ENCODE measurements around the gene MRPS10.
A peak's percentile ranks its signal among the peaks of the same experiment; 100 is the strongest.
"Not testable (repeated sequence)": the region's sequence is repeated elsewhere in the genome, so short reads cannot be mapped to it uniquely, and the experiment has no call there.

The MRPS10 gene

DNA sequence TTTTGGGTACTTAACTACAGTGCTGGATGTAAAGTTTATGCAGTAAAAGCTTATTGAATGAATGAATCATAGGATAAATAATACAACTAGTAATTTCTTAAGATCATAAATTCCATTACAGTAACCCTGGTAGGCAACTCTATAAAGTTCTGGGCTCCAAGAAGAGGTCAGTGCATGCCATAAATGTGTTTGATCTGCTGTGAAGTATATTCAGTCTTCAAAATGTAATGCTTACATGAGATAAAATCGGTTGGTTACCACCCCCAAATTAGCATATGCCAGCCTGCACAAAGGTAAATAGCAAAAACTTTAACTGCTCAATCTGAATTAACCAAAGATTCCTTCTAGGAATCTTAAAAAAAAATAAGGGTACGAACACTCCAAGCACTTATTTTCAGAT lies 10.1 kb downstream of the MRPS10 start:
- DNase-seq (ENCODE audit: low read depth) = not testable (repeated sequence)

DNA sequence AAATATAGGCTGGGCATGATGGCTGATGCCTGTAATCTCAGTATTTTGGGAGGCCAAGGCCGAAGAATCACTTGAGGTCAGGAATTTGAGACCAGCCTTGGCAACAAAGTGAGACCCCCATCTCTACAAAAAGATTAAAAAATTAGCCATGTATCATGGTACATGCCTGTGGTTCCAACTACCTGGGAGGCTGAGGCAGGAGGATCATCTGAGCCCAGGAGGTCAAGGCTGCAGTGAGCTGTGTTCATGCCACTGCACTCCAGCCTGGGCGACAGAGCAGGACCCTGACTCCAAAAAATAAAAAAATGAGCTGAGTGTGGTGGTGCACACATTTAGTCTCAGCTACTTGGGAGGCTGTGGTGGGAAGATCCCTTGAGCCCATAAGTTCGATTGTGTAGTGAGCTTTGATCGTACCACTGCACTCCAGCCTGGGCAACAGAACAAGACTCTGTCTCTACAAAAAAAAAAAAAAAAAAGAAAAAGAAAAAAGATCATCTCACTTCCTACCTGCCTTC lies 12.8 kb downstream of the MRPS10 start:
- no peak for DNase-seq (ENCODE audit: low read depth)

DNA sequence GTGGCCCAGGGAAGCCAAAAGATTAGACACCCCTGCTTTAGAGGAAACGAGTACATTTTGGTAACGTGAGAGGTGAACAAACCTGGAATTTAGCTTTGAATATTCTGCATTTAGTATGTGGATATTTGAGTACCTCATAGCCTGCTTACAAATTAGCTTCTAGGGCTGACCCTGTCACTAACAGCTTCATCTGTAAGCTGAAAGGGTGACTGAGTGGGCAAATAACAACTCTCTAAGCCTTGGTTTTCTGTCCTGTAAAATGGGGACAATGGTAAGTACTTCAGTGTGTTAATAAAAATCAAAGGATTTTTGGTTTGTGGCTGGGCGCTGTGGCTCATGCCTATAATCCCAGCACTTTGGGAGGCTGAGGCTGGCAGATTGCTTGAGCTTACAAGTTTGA lies 14.5 kb downstream of the MRPS10 start:
- no peak for DNase-seq (ENCODE audit: low read depth)

DNA sequence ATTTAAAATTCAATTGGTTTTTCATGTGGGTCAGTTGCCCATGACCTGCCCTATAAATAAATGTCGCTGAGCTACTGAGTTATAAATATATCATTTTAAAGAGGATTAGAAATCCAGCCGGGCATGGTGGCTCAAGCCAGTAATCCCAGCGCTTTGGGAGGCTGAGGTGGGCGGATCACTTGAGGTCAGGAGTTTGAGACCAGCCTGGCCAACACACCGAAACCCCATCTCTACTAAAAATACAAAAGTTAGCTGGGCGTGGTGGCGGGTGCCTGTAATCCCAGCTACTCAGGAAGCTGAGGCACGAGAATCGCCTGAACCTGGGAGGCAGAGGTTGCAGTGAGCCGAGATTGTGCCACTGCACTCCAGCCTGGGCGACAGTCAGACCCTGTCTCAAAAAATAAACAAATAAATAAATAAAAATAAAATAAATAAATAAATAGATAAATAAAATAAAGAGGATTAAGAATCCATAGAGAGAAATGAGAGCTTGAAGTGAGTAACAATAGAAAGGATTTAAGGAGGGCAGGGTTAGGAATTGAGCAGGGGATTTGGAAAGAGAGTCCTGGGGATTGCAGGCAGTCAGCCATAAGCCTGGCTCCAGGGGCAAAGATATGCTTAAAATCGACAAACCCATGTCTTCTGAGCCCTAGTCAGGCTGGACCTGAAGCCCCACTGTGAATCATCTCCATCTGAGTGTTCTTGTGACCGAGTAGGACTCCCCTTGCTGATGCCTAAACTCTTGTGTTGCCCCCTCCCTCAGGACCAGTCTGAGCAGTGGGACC lies 15.3 kb downstream of the MRPS10 start:
- DNase-seq (ENCODE audit: low read depth) = not testable (repeated sequence)

DNA sequence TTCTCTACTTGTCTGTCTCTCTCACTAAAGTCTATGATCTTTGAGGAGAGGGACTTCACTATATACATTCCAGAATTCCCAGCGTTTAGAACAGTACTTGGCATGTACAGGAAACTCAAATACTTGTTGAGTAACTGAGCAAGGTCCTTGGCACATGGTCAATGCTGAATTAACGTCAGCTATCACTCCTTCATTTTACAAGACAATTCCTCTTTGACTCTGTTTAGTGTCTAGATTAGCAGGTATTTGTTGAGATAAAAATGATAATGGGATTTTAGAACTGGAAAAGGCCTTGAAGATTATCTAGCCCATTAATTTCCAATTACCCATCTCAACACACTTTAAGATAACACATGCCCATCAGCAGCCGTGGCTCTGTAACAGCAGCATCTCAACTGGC lies 16.3 kb downstream of the MRPS10 start:
- no peak for DNase-seq (ENCODE audit: low read depth)

DNA sequence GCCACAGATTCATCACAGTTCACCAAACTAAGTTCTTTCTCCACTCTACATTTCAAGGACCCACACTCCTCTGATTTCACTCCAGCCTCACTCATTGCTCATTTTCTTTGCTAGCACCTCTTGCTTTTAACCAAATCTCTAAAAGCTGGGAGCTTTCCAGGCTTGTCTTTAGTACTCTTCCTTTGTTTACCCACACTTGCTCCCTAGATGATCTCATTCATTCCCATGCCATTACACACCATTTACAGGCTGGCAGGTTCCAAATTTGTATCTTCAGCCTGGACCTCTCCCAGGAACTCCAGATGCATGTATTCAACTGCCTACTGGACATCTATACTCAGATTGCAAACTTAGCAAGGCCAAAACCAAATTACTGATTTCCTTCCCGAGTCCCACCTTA lies 17.6 kb downstream of the MRPS10 start:
- no peak for DNase-seq (ENCODE audit: low read depth)

DNA sequence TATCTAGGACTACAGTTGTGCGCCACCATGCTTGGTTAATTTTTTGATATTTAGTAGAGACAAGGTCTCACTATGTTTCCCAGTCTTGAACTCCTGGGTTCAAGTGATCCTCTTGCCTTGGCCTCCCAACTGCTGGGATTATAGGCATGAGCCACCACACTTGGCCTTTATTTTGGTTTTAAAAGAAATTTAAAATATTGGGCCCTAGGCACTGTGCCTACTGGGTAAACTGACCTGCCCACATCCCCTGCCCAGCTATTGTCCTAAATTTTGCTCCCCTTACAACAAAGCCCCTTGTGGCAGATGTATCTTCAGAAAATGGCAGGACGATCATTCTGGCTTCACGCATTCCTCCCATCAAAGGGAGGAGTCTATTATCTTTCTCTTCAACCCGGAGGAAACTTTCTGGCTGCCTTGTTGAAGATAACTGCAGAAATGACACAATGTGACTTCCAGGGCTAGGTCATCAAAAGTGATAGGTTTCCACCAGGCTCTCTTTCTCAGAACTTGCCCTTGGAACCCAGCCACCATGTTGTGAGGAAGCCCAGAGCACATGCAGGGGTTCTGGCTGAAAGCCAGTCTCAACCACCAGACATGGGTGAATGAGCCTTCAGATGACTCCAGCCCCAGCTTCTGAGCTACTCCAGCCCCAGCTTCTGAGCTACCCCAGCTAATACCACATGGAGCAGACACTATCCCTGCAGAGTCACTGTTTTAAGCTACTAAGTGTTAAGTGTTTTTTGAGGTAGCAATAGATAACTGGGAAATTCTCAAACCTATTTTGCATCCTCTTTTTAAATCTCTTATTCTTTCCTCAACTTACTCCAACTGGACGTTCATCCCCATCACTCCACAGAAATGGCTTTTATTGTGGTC lies 18.3 kb downstream of the MRPS10 start:
- no peak for DNase-seq (ENCODE audit: low read depth)

DNA sequence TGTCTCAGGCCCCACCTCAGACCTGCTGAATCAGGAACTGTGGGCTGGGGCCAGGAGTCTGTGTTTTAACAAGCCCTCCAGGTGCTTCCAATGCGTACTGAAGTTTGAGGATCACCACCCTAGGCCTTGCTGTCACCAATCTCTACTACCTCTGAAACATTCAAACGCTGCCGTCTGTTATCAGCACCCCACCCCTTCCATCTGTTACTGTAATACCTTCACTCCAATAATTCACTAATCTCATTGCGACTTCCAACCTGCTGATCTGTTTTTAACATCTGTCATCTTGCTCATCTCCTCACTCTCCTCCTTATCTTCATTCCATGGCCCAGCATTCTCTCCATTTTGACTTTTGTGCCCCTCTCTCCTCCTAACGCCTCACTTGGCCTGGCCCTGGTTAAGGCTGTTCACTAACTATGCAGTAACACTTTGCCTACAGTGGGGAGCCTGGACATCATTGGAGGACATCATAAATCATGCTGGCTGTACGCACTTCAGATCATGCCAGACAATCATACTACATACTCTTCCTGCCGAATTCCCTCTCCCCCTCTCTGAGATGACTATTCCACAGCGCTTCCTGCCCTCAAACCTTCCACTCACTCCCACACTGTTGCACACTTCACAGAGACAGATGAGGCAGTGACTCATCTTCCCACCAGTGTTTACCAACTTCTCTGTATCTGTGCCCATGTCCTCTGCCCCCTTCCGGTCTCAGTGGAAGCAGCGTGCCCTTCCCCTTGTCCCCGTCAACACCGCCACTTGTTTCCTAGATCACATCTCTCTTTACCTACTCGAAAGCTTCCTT lies 19.9 kb downstream of the MRPS10 start:
- DNase-seq (ENCODE audit: low read depth) = no peak

DNA sequence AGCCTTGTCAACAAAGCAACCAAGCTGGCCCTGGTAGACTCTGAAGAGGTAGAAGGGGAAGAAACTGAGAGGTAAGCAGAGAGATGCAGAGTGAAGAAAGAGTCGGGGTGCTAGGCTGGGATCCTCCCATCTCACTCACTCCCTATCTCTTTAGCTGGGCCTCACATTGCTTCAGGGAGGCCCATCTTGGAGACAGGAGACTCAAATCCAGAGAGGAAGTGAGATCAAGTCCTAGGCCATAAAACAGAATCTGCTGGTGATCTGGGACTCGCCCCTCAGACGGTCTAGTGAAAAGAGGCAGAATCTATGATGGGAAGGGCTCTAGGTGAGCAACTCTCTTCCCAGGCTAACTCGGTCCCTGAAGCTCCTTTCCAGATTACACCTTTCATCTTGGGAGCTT lies 22.2 kb downstream of the MRPS10 start:
- no peak for DNase-seq (ENCODE audit: low read depth)

DNA sequence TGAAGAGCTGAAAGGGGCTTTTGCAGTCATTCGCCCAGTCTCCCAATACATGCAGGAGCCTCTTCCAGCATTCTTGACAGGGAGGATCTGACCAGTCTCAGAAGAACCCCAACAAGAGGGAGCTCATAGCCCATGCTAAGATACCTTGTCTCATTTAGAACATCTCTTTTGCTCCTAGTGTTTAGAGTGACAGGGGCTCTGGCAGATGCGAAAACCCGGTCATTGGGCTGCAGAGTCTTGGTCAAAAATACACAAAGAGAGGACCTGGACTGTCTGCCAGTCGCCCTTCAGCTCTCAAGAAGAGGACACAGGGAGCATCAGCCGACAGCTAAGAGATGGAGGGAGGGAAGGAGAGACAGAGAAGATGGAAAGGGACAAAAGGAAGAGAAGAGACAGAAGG lies 23.6 kb downstream of the MRPS10 start:
- no peak for DNase-seq (ENCODE audit: low read depth)

DNA sequence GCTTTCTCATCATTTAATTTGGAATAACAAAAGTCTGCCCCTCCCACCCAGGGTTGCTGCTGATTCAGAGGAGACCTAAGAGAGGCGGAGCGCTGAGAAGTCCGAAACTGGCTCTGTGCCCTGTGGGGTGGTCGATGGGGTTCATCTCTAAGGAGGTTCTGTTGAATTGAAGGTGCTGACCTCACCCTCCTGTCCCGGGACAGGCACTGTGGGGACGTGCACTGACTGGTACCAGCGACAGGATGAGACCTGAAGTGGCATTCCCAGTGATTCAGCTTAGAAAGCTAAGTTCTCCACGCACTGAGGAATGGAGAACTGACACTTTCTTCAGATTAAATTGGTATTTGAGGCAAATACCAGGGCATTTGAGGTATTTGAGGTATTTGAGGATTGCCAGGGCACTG lies 24.2 kb downstream of the MRPS10 start:
- no peak for DNase-seq (ENCODE audit: low read depth)

DNA sequence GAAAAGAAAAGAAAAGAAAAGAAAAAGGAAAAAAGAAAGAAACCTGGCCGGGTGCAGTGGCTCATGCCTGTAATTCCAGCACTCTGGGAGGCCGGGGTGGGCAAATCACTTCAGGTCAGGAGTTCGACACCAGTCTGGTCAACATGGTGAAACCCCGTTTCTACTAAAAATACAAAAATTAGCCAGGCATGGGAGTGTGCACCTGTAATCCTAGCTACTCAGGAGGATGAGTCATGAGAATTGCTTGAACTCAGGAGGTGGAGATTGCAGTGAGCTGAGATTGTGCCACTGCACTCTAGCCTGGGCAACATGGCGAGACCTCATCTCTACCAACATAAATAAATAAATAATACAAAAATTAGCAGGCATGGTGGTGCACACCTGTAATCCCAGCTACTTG lies 25.3 kb downstream of the MRPS10 start:
- DNase-seq (ENCODE audit: low read depth) = not testable (repeated sequence)

DNA sequence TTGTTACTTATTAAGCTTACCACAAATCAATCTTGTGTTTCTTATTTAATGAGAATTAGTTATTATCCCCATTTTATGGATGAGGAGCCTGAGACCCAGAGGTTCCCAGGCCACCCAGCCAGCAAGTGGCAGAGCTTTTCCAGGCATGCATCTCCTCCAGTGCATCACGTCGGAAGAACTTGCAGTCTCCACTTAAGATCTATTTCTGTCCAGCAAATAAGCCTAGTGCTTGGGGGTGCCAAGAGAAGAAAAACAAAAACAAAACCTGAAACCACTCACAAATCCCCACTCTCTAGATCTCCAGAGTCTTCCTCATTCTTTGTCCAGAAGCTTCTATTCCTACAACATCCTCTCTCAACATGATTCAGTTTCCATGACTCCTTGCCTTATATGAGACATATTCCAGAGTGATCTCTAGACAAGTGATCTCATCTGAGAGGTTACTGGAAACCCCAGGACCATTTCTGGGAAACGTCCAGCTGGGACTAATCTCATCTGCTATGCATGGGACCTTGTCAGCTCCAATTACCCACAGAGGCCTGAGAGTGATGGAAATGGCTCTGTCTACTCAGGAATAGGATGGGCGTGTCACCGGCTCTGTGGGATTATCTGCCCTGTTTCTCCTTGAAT lies 27.0 kb downstream of the MRPS10 start:
- DNase-seq (ENCODE audit: low read depth) = no peak

DNA sequence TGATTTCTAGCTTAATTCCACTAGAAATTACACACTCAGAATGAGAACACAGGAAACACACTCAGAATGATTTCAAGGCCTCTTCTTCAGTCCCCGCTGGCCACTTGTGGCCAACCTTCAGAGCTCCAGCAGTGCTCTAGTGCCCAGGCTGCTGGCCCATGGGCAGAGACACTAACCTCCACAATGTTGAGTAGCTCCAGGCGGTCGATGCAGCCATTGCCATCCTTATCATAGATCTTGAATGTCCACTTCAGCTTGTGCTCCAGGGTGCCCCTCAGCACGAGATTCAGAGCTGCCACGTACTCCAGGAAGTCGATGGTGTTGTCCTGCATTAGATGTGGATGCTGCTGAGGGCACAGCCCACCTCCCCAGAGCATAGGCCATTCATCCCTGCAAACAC lies 29.3 kb downstream of the MRPS10 start:
- DNase-seq (ENCODE audit: low read depth) = no peak

DNA sequence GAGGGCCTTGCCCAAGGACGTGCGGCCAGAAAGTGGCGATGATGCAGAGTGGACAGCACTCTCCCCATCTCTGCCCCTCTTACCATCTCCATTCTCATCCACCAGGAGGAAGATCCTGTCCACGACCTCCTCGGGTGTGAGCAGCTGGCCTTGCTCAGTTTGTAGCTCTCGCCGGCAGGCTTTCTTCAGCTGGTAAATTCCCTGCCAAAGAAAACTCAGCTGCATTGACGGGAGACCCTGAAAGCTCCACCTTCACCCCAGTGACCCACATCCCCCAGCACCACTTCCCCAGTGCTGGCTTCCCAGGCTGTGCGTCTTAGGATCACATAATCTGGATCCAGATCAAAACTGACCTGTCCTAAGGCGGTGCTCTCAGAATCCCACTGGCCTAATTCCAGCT lies 32.1 kb downstream of the MRPS10 start:
- DNase-seq (ENCODE audit: low read depth) = no peak

DNA sequence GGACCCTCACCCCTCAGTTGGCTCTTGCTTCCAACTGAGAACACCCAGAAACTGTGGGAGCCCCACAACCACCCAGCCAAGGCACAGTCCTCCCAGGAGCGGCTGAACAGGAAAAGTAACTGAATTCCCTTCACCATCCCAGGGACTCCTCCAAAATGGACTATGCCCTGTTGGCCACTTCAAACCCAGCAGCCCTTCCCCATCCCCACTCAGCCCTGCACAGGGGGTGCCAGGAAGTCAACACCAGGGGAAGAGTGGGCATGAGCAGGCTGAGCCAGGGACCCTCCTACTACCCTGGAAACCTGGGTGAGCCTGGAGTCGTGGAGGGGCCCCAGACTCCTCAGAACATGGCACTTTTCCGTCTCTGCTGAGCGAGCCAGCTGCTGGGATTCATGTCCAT lies 33.2 kb downstream of the MRPS10 start:
- no peak for DNase-seq (ENCODE audit: low read depth)

DNA sequence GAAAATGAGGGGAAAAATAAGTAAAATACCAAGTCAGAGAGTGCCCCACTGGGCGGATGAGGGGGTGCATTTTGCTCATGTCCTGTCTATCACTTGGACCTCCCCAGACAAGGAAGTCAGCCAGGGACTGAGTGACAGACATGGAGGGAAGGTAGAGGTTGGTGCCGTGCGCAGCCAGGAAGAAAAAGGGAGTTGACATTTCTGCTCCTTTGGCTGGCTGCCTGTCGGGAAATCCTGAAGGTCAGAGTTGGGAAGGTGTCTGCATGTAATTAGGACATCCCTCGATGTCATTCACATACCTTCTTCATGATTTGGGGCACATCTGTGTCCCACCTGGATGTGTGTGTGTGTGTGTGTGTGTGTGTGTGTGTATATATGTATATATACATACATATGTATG lies 35.6 kb downstream of the MRPS10 start:
- no peak for DNase-seq (ENCODE audit: low read depth)

DNA sequence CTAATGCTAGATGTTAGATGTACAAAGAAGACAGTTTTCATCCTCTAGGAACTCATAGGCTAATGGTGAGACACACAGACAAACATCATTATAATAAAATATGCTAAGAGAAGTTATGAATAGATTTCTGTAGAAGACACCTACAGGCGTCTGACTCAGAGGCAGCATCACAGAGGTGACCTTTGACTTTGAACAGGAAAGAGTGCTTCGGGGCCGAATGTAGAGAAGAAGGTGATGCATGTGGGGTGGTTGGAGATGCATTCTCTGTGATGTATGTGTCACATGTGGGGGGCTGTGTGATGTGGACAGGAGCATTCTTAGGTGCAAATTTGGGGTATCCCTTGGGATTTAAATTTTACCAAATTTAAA lies 37.7 kb downstream of the MRPS10 start:
- DNase-seq (ENCODE audit: low read depth) = no peak

DNA sequence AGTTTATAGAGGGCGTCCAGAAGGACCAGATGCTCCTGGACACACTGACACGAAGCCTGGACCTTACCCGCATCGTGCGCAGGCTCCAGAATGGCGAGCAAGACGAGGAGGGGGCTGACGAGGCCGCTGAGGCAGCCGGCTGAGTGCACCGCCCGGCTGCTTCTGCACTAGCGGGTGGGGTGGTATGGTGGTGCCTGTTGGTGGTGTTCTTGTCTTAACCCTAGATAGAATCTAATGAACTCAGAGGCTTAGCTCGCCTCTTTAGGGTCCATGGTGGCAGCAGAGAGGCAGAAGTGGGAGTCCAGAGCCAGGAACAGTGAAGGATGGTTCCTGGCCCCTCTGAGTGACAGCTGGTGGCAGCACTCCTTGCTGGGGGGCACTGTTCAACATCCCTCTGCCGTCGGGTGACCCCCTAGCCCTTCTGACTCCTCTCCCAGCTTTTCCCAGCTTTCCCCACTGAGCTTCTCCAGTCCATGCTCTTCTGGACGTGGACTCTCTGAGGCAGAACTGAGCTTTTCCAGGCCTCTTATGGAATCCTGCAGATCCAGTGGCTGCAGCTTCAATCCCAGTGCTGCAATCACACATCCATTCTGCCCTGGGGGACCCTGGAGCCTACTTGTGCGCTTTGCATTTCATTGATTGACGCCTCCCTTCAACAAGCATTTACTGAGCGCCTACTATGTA lies 38.3 kb downstream of the MRPS10 start:
- DNase-seq (ENCODE audit: low read depth) = no peak

DNA sequence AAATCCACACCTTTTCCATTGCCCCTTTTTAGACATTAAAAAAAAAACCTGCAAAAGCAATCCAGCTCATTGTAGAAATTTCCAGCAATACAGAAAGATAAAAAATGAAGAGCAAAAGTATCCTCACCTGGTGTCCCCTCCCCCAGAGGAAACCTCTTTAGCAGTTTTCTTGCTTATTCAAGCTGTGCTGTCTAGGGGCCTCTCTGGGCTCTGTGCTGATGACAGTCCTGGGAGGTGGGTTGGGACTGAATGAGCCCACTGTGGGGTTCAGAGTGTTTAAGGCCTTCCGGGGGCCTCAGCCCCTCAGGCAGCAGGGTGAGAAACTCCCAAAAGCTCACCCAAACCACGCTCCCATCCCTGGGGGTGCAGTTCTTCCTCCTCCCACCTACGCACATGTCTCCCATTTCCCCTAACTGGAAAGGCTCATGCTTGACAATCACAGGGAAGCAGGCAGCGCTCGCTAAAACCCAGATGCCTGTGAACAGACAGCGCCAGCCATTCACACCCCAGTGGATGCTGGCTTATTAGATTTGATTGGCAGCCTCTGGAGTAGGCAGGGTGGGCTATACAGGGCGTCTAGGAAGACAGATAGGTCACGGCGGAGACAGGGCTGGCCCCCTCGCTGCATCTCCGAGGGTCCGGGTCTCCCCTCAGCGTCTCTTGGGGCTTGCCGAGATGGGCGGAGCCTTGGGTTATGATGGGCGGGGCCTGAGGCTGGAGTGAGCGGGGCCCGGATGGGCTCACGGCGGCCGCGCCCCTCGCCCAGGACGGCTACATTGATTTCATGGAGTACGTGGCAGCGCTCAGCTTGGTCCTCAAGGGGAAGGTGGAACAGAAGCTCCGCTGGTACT lies 39.9 kb downstream of the MRPS10 start:
- DNase-seq (ENCODE audit: low read depth) = peak; percentile 4
